Cardiac muscle cell (in vitro differentiated cells and primary cell): ENCODE results near the gene DGKB. TPM values are rescaled to one million over a fixed set of nuclear protein-coding genes. Genes with fewer than 3 reads are reported as not detected.

Experiments
- DNase-seq, 2 donors: peaks; one replicate each; pipeline versions ENCODE4 v3.0.0 to v3.0.0-alpha.2; 2010 to 2017; ENCODE audit warnings: low read depth in 1 of 2, low spot score in 1 of 2
- H3K27ac ChIP-seq: fragments of 200-600 bp; sonication (generic); 2 replicates; pipeline ENCODE4 v1.5.1; 2016
- H3K27me3 ChIP-seq: fragments of 200-600 bp; sonication (generic); 2 replicates; pipeline ENCODE4 v1.6.0; 2016; ENCODE audit warnings: control low read depth
- H3K36me3 ChIP-seq: fragments of 200-600 bp; sonication (generic); 2 replicates; pipeline ENCODE4 v1.5.1; 2016; ENCODE audit warnings: control low read depth
- H3K4me1 ChIP-seq: fragments of 200-600 bp; sonication (generic); 2 replicates; pipeline ENCODE4 v1.8.1; 2017; ENCODE audit warnings: low read depth, mild to moderate bottlenecking, mixed run types
- H3K4me3 ChIP-seq: fragments of 200-600 bp; sonication (generic); 2 replicates; pipeline ENCODE4 v1.5.1; 2016; ENCODE audit warnings: mild to moderate bottlenecking
- H3K9me3 ChIP-seq: fragments of 200-600 bp; sonication (generic); 2 replicates; pipeline ENCODE4 v1.5.1; 2017; ENCODE audit warnings: low read depth, mild to moderate bottlenecking, control low read depth
- polyA plus RNA-seq: library from polyadenylated mRNA; unstranded; fragments of >200 nt; fragmentation: Nextera tagmentation; extraction: Ambion mirVana; gene quantifications from 2 replicates; pipeline ENCODE4 v1.2.1, GENCODE V29; 2016
- total RNA-seq: library from RNA; depleted of rRNA; stranded (reverse); fragments of >200 nt; gene quantifications from 2 replicates; pipeline ENCODE4 v1.2.3, GENCODE V29; 2016
- TF ChIP-seq, protein P1 (sequence below): IDR thresholded peaks from 2 replicates; pipeline ENCODE4 v1.5.1; 2012; ENCODE audit warnings: low read depth, mild to moderate bottlenecking, low read length

The DGKB gene
- total and polyA plus RNA-seq, 2 experiments from 2014 or later = 0.07 to 0.86 TPM

DNA sequence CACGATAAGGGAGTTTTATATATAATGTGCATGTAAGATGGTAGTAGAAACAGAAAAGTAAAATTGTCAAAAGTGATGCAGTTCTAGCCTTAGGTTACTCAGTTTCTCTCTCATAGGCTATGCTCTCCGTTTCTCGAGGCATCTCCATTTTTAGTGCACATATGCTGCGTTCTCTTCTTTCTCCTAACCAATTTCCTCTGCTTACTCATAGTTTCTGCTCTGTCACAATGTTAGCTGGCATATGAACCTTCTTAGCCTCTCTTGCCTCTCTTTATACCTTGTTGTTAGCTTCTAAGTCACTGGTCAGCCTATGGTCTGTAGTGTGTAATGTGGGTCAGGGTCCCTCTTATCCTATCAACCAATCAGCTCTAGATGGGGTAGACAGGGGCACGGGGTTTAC, 632.5 kb downstream of the DGKB start:
- no peak for DNase-seq
- Histone ChIP-seq H3K9me3 (no peaks in the 10 kb centered on the region), H3K36me3 (no peaks in the 10 kb centered on the region), H3K4me3 (no peak overlapping the region), H3K4me1 (no peaks in the 10 kb centered on the region), H3K27ac (no peak overlapping the region), H3K27me3 (no peaks in the 10 kb centered on the region)
- TF ChIP-seq, protein P1, sequence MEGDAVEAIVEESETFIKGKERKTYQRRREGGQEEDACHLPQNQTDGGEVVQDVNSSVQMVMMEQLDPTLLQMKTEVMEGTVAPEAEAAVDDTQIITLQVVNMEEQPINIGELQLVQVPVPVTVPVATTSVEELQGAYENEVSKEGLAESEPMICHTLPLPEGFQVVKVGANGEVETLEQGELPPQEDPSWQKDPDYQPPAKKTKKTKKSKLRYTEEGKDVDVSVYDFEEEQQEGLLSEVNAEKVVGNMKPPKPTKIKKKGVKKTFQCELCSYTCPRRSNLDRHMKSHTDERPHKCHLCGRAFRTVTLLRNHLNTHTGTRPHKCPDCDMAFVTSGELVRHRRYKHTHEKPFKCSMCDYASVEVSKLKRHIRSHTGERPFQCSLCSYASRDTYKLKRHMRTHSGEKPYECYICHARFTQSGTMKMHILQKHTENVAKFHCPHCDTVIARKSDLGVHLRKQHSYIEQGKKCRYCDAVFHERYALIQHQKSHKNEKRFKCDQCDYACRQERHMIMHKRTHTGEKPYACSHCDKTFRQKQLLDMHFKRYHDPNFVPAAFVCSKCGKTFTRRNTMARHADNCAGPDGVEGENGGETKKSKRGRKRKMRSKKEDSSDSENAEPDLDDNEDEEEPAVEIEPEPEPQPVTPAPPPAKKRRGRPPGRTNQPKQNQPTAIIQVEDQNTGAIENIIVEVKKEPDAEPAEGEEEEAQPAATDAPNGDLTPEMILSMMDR = no peak

DNA sequence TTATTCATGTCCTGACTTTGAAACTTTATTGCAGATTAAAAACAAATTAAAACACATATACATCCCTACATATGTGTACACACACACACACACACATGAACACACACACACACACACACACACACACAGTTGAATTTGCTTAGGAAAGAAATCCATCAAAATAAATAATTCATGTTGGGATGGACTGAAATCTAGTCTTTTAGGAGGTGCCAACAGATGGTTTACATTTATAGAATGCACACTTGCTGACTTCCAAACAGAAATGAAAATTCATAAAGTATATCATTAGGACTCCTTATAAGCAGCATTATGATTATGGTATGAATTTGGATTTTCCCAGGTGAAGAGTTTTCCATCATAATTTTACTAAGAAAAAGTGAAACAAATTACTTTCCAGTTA, 642.5 kb downstream of the DGKB start:
- Histone ChIP-seq H3K9me3 (no peaks in the 10 kb centered on the region), H3K36me3 (no peaks in the 10 kb centered on the region), H3K4me1 (no peaks in the 10 kb centered on the region), H3K4me3 (no peak overlapping the region), H3K27me3 (no peaks in the 10 kb centered on the region), H3K27ac (no peak overlapping the region)
- DNase-seq = no peak
- TF ChIP-seq, protein P1 = no peak

- DNase-seq = no peak
- H3K9me3 ChIP-seq = no peaks in the 10 kb centered on the region
- TF ChIP-seq, protein P1 = no peak
- H3K27ac ChIP-seq = no peak overlapping the region
- no peaks in the 10 kb centered on the region for H3K4me1 ChIP-seq
- no peak overlapping the region for H3K4me3 ChIP-seq
- no peaks in the 10 kb centered on the region for H3K36me3 ChIP-seq
- no peaks in the 10 kb centered on the region for H3K27me3 ChIP-seq
Measured at GRCh38 chr7:14258861-14259260, 643.7 kb downstream of the DGKB start.

DNA sequence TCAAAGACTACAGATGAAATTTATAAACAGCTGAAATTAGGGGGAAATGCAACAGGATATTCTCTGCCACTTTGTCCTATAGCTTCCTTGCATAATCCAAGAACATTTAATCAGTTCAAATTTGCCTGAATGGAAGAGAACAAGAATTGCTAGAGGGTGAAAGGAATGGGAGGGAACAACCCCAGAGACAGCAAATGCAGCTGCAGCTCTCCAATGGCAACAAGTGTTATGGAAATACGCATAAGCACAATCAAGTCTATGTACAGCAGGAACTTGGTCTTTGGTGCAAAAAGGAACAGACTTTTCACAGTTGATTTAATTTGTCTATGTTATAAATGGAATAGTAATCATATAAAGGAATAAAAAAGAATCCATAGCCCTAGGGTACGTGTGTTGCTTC, 644.1 kb downstream of the DGKB start:
- Histone ChIP-seq H3K36me3 (no peaks in the 10 kb centered on the region), H3K27ac (no peak overlapping the region), H3K27me3 (no peaks in the 10 kb centered on the region), H3K9me3 (no peaks in the 10 kb centered on the region), H3K4me3 (no peak overlapping the region), H3K4me1 (no peaks in the 10 kb centered on the region)
- no peak for DNase-seq
- TF ChIP-seq, protein P1 = no peak

GRCh38 chr7:14252458-14252857, 650.1 kb downstream of the DGKB start:
- Histone ChIP-seq H3K9me3 (no peaks in the 10 kb centered on the region), H3K27me3 (no peaks in the 10 kb centered on the region), H3K4me1 (no peaks in the 10 kb centered on the region), H3K27ac (no peak overlapping the region), H3K4me3 (no peak overlapping the region), H3K36me3 (no peaks in the 10 kb centered on the region)
- TF ChIP-seq, protein P1 = no peak
- DNase-seq = no peak

GRCh38 chr7:14242175-14242574, 660.4 kb downstream of the DGKB start:
- H3K36me3 ChIP-seq = no peaks in the 10 kb centered on the region
- H3K9me3 ChIP-seq = no peaks in the 10 kb centered on the region
- H3K4me1 ChIP-seq = peaks cover 14% of the 10 kb centered on the region
- peak in 1 of 2 donors; percentile 45 for DNase-seq
- peak overlapping the region; percentile 76 for H3K27ac ChIP-seq
- TF ChIP-seq, protein P1 = no peak
- H3K27me3 ChIP-seq = no peaks in the 10 kb centered on the region
- H3K4me3 ChIP-seq = no peak overlapping the region
